ENCODE results near the gene ZNF226.
"Not testable (repeated sequence)": the region's sequence is repeated elsewhere in the genome, so short reads cannot be mapped to it uniquely, and the experiment has no call there.

ZNF226 gene

DNA sequence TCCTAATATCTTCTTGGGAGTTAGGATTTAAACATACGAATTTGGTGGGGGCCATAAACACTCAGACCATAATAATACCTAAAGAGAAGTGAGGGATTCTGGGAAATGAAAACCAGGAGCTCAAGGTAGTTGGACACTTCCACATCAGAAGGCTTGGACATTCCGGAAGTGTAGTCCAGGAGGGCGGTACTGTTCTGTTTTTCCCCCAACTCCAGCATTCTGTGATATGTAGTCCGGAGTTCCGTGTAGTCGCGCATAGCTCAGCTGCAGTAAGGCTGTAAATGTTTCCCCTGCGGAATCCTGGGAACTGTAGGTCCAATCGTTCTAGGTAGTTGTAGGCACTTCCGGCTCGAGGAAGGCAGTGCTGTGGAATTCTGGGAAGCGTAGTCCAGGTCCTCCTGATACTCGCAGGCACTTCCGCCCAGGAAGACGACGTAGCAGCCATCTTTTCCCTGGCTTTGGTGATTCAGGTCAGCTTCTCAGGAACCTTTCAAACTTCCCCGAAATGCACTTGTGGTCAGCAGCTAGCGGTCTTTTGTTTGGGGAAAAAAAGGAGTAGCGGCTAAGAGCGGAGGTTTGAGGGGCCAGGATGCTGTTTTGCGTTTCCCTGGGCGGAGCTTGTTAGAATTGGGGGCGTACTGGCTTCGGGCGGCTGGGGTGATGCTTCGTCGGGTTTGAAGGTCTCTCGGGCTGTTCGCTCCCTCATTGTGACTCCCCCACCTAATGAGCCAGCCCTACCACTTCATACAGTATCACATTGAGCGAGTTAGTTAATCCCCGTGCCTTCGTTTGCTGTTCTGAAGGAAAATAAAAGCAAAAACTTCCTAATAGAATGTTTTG lies at the start of gene ZNF226:
ZNF226 (plus strand) TSS at position 428 of the 840 bp plus-strand sequence. CDS start 4,981 bp downstream, outside the sequence.
- peak; percentile 97 for DNase-seq (ENCODE audit: low read depth)

DNA sequence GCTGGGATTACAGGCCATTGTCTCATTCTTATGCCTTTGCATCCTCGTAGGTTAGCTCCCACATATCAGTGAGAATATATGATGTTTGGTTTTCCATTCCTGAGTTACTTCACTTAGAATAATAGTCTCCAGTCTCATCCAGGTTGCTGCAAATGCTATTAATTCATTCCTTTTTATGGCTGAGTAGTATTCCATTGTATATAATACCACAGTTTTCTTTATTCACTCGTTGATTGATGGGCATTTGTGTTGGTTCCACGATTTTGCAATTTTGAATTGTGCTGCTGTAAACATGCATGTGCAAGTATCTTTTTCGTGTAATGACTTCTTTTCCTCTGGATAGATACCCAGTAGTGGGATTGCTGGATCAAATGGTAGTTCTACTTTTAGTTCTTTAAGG lies 43.7 kb upstream of the ZNF226 start:
- DNase-seq (ENCODE audit: low read depth), result not testable (repeated sequence)

DNA sequence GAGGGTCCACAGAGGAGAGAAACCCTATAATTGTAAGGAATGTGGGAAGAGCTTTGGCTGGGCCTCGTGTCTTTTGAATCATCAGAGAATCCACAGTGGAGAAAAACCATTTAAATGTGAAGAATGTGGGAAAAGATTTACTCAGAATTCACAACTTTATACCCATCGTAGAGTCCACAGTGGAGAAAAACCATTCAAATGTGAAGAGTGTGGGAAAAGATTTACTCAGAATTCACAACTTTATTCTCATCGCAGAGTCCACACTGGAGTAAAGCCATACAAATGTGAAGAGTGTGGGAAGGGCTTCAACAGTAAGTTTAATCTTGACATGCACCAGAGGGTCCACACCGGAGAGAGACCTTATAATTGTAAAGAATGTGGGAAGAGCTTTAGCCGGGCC lies 32.9 kb upstream of the ZNF226 start:
- DNase-seq (ENCODE audit: low read depth), result no peak

DNA sequence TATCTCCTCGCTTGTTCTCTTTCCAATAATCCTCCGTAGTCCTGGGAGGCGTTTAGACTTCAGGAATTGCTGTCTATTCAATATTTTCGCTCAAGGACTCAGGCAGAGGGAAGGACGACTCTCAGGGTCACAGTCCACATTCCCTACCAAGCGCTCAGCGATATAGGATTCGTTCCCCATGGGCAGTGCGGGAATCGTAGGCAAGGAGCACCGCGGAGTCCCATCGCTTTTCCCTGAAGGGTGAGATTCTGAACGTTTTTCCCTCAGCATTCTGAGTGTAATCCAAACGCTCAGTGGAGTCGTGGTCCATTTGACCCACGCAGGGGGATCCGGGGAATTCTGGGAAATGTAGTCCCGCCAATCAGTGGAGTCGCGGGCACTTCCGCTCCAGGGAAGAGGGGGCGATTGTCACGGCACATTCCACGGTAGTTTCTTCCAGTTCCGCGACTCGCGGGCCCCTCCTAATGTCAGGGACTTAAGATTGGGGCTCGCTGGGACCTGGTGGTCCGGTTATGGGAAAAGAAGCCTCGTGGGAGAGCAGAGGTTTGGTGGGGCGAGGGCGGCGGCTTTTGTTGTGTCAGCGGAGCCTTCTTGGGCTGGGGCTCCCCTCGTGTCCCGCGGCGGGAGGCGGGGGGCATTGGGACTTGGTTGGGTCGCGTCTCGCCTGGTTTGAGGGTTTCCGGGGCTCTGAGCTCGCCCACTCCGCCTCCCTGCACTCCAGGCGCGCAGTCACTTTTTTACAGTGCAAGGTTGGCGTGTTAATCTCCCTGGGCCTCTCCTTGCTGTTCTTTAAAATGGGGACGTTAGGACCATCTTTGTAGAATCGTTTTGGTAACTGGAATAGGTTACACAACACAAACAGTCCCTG lies 23.5 kb upstream of the ZNF226 start, which contains the start of gene ZNF234:
ZNF234 (plus strand) TSS at position 364 of the 868 bp plus-strand sequence. CDS start 3,079 bp downstream, outside the sequence.
- DNase-seq (ENCODE audit: low read depth), result peak; percentile 66

DNA sequence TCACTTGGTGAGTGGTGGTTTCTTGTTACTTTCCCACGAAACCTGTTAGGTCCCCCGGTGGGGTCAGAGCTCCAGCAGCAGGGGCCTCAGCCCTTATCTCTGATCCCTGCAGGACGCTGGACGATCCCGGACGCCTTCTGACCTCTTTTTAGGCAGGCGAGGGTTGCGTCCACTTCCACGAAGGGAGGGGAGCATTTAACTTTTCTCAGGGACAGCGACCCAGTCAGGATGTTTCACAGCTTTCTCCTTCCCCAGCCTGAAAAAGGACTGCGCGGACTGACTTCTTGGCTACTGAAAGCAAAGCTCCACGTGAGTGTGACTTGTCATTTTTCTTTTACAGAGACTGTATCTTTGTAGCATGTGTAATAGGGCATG lies 22.9 kb upstream of the ZNF226 start:
- DNase-seq (ENCODE audit: low read depth), result no peak

DNA sequence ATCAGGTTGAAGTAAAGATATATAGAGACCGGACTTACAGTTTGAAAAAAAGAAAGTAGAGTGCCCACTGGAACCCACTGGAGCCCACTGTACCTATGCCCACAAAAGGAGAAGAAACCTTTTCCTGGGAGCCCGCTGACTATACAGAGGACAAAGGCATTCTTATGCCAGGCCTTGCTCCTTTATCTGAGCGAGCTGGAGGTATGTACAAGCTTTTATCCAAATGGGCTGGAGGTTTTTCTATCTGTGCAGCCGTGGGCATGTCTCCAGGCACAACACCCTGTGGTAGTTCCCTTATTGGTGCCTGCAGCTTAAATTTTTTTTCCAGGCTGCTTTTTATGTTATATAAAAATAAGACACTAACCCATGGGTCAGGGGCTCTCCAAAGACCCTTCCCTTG lies 15.1 kb upstream of the ZNF226 start:
- no peak for DNase-seq (ENCODE audit: low read depth)

DNA sequence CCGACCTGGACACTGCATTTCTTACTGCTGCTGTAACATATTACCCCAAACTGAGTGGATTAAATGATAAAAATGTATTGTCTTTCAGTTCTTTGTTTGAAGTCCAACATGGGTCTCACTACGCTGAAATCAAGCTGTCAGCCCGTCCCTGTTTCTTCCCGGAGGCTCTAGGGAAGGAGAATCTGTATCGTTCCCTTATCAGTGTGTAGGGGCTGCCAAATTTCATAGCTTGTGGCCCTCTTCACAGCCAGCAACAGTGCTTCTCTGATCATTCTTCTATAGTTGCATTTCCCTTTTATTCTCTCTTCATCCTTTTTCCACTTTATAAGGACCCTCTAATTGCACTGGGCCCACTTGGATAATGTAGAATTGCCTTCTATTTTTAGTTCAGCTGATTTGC lies 13.4 kb upstream of the ZNF226 start:
- no peak for DNase-seq (ENCODE audit: low read depth)

DNA sequence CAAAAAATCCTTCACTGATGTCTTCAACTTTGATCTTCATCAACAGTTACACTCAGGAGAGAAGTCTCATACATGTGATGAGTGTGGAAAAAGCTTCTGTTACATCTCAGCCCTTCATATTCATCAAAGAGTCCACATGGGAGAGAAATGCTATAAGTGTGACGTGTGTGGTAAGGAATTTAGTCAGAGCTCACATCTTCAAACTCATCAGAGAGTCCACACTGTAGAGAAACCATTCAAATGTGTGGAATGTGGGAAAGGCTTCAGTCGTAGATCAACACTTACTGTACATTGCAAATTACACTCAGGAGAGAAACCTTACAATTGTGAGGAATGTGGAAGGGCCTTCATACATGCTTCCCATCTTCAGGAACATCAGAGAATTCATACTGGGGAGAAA lies 8.4 kb upstream of the ZNF226 start:
- DNase-seq (ENCODE audit: low read depth), result no peak

DNA sequence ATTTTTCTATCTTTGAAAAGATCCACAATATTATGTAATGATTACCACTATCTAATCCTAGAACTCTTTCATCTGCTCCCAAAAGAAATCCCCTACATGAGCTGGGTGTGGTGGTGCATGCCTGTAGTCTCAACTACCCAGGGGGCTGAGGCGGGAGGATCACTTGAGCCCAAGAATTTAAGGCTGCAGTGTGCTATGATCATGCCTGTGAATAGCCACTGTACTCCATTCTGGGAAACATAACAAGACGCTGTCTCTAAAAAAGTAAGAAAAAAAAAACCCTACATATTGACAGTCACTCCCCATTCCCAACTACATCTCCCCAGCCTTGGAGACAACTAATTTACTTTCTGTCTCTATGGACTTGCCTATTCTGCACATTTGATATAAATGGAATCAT lies 1.1 kb upstream of the ZNF226 start:
- DNase-seq (ENCODE audit: low read depth), result no peak

DNA sequence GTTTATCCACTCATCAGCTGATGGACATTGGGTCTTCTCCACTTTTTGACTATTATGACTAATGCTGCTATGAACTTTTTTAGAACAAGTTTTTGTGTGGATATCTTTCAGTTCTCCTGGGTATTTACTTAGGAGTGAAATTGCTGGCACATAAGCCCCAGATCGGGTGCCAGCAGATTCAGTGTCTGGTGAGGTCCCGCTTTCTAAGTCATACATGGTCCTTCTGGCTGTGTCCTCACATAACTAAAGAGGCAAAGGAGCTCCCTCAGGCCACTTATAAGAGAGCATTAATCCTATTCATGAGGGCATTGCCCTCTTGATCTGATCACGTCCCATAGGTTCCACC lies 600 bp upstream of the ZNF226 start:
- DNase-seq (ENCODE audit: low read depth), result no peak

DNA sequence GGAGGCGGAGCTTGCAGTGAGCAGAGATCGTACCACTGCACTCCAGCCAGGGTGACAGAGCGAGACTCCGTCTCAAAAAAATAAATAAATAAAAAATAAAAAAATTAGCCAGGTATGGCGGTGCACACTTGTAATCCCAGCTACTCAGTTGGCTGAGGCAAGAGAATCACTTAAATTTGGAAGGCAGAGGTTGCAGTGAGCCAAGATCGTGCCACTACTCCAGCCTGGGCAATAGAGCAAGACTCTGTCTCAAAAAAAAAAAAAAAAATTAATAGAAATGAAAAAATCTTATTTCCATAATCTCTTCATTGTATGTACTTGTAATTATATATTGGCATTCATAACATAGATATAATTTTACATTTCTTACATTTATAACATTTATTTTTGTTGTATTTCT lies 5.8 kb downstream of the ZNF226 start:
- DNase-seq (ENCODE audit: low read depth), result not testable (repeated sequence)

DNA sequence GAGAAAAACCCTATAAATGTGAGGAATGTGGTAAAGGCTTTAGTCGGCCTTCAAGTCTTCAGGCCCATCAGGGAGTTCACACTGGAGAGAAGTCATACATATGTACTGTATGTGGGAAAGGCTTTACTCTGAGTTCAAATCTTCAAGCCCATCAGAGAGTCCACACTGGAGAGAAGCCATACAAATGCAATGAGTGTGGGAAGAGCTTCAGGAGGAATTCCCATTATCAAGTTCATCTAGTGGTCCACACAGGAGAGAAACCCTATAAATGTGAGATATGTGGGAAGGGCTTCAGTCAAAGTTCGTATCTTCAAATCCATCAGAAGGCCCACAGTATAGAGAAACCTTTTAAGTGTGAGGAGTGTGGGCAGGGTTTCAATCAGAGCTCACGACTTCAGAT lies 11.7 kb downstream of the ZNF226 start:
- DNase-seq (ENCODE audit: low read depth), result no peak

DNA sequence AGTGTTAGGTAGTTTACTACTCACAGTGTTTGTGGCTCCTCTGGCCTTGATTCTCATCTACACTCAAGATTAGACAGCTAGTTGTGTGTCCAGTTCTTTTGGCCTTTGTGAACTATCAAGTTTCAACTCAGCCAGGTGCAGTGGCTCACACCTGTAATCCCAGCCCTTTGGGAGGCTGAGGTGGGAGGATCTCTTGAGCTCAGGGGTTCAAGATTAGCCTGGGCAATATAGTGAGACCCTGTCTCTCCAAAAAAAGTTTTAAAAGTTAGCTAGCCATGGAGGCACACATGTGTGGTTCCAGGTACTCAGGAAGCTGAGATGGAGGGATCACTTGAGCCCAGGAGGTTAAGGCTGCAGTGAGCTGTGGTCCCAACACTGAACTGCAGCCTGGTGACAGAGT lies 16.1 kb downstream of the ZNF226 start:
- no peak for DNase-seq (ENCODE audit: low read depth)

DNA sequence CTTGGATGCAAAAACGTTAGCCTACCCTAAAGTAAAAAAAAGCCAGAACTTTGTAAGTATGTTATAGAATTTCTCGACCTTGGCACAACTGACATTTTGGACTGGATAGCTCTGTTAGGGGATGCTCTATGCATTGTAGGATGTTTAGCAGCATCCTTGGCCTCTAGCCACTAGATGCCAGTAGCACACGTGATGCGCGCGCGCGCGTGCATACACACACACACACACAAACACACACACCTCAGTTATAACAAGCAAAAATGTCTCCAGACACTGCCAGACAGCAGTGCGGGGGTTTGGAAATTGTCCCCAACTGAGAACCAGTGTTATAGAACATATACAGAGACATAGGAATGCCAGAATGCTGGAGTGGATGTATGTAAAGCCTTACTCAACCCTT lies 17.2 kb downstream of the ZNF226 start:
- no peak for DNase-seq (ENCODE audit: low read depth)

DNA sequence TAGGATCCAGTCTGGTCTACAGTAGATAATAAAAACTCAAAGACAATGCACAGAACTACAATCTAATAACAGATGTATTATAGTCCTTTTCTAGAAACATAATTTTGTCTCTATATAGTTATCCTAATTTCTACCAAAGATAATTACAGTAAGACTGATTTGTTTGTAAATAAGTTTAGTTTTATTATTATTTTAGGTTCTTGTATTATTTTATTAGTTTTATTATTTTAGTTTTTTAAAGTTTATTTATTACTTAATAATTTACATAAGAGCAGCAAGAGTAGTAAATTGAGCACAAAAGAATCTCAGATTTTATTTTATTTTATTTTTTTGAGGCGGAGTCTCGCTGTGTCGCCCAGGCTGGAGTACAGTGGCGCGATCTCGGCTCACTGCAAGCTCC lies 25.1 kb downstream of the ZNF226 start:
- no peak for DNase-seq (ENCODE audit: low read depth)

DNA sequence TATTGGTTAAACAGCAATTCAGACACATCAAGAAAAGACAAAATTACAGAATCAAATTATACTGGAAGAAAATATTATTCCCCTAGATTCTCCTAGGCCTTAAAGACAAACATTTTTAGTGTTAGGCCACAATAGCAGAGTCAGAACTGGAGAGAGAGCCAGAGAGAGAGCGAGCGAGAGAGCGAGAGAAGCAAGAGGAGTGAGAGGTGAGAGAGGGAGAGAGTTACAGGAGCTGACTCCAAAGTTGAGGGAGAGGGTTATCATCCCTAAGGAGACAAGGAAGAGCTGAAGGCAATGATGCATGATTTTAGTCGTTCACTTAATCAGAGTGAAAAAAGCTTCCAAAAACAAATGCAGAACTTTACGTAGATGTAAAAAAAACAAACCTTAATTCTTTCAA lies 27.2 kb downstream of the ZNF226 start:
- no peak for DNase-seq (ENCODE audit: low read depth)

DNA sequence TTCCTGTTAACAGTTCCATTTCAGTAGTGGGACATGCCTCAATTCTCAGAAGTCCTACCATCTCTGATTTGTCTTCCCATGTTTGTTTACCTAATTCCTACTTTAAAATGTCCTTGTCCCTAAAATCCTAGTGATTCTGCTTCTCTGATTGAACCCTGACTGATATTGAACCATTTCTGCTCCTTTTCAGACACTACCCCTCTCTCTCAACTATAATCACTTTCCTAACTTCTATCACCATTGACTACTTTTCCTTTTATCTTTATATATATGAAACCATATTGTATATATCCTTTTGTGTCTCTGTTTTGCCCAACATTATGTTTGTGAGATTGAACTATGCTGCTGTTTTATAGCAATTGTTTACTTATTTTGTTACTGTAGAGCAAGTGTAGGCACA lies 31.9 kb downstream of the ZNF226 start:
- DNase-seq (ENCODE audit: low read depth), result no peak

DNA sequence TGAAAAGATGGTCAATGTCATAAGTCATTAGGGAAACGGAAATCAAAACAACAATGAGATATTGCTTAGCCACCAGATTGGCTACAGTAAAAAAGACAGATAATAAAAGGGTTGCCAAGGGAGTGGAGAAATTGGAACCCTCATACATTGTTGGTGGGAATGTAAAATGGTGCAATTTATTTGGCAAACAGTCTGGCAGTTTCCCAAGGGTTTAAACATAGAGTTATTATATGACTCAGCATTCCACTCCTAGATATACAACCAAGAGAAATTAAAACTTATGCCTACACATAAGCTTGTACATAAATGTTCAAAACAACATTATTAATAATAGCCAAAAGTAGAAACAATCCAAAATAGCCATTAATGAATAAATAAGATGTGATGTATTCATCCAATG lies 37.6 kb downstream of the ZNF226 start:
- no peak for DNase-seq (ENCODE audit: low read depth)

DNA sequence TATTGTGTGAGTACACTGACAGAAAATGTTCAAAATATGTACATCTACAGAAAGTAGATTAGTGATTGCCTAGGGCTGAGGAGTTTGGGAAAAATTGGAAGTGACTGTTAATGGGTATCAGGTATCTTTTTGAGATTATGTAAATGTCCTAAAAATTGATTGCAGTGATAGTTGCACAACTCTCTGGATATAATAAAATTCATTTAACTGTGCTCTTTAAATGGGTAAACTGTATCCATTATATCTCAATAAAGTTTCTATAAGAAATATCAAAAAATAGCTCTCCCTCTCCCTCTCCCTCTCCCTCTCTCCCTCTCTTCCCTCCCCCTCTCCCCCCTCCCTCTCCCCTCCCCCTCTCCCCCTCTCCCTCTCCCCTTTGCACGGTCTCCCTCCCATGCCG lies 38.1 kb downstream of the ZNF226 start:
- DNase-seq (ENCODE audit: low read depth), result no peak

DNA sequence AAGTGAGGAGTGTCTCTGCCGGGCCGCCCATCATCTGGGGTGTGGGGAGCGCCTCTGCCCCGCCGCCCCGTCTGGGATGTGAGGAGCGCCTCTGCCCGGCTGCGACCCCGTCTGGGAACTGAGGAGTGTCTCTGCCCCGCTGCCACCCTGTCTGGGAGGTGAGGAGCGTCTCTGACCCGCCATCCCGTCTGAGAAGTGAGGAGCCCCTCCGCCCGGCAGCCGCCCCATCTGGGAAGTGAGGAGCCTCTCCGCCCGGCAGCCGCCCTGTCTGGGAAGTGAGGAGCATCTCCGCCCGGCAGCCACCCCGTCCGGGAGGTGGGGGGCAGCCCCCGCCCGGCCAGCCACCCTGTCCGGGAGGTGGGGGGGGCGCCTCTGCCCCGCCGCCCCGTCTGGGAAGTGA lies 39.0 kb downstream of the ZNF226 start:
- DNase-seq (ENCODE audit: low read depth), result not testable (repeated sequence)

DNA sequence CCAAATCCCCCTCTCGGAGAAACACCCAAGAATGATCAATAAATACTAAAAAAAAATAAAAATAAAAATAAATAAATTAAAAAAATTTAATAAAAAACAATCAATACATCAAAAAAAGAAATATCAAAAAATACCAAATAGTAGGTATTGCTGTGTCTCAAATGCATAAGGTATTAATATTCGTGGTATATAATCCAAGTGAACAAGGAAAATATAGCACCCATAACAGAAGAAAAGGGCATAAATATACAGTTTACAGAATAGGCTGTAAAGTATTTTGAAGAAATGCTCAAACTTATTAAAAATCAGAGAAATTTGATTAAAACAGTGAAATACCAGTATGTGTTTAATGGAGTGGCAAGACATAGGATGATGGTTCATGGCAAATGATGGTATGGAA lies 39.9 kb downstream of the ZNF226 start:
- no peak for DNase-seq (ENCODE audit: low read depth)

DNA sequence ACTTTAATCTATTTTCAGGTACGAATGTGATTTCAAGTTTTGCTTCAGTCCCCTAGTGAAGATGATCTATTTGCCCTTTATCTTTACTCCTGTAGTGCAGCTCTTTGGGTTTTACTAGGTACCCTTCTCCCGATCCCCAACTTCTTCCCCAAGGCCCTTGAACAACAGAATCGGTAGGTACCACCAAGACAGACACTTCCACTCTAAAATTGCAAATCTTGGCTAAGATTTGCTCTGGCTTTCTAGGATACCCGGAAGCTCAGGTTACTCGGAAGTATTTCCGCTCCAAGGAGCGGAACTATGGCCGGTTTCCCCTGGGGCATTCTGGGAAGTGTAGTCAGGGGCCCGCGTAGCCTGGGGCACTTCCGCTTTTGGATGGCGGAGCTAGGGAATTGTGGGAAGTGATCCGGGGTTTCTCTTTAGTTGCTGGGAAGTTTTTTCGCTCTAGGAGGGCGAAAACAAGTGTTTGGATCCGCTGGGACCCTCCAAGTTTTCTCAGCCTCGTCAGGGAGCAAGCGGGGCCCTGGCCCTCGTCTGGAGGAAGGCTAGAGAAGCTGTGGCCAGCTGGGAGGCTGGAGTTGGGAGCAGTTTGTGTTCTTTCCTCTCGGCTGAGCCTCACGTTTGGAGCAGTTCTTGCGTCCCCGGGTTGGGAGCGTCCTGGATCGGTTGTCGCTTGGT lies 42.4 kb downstream of the ZNF226 start:
- DNase-seq (ENCODE audit: low read depth), result peak; percentile 85
